ENCODE data around the gene SHD. TPM values are rescaled to one million over a fixed set of nuclear protein-coding genes. Genes with fewer than 3 reads are reported as not detected.

Gene SHD
- total RNA-seq, 1 experiment from 2014 or later = 4.4 TPM

GRCh38 chr19:4295972-4296771 is 17.1 kb downstream of the SHD start:
- Histone ChIP-seq H2BK120ac (ENCODE audit: low read depth, low read length, poor library complexity, severe bottlenecking) (no peak overlapping the region), H3K4ac (ENCODE audit: low read depth, low read length) (no peak overlapping the region), H3K56ac (ENCODE audit: insufficient read length, low read depth, low read length) (no peak overlapping the region), H2AK5ac (ENCODE audit: insufficient read length, low read length) (no peak overlapping the region), H3K9me3 (ENCODE audit: control insufficient read depth, low read depth, low read length) (no peaks in the 10 kb centered on the region), H3K23ac (ENCODE audit: insufficient read length, low read depth, low read length) (no peak overlapping the region), H4K5ac (ENCODE audit: insufficient read length, low read depth, low read length) (no peak overlapping the region), H4K8ac (replicated peaks; ENCODE audit: insufficient read length, low read depth, low read length) (no peak overlapping the region), H3K23me2 (ENCODE audit: insufficient read length, low read depth, low read length, poor library complexity, severe bottlenecking) (no peaks in the 10 kb centered on the region), H3K27ac (ENCODE audit: insufficient read length, low read depth, low read length) (no peak overlapping the region), H3K18ac (ENCODE audit: insufficient read length, low read depth, low read length) (no peak overlapping the region), H2BK15ac (ENCODE audit: low read depth, low read length) (no peak overlapping the region), H4K20me1 (ENCODE audit: control insufficient read depth, insufficient read depth, insufficient read length) (no peaks in the 10 kb centered on the region), H3K27me3 (ENCODE audit: insufficient read depth, low read length) (no peaks in the 10 kb centered on the region), H3K79me1 (ENCODE audit: insufficient read depth, low read depth, low read length, poor library complexity, severe bottlenecking) (no peaks in the 10 kb centered on the region), H4K91ac (ENCODE audit: insufficient read length, low read depth, low read length) (no peak overlapping the region), H2BK5ac (ENCODE audit: insufficient read length, low read length) (no peak overlapping the region), H2AFZ (ENCODE audit: low read length) (no peak overlapping the region), H3K79me2 (ENCODE audit: insufficient read depth, low read length) (no peaks in the 10 kb centered on the region), H2BK20ac (ENCODE audit: low read depth, low read length, poor library complexity, severe bottlenecking) (no peak overlapping the region), H3K14ac (ENCODE audit: insufficient read depth, low read length) (no peak overlapping the region), H3K4me2 (ENCODE audit: insufficient read depth, insufficient read length, low read length) (no peak overlapping the region), H3K9ac (ENCODE audit: extremely low read depth, insufficient read length, low read length) (no peak overlapping the region), H3K4me1 (ENCODE audit: insufficient read depth, low read length) (no peaks in the 10 kb centered on the region), H3T11ph (ENCODE audit: low read length) (no peak overlapping the region), H2BK12ac (ENCODE audit: insufficient read length, low read depth, low read length) (no peak overlapping the region)
- DNase-seq = peak; percentile 63
- TF ChIP-seq CTCF (conservative IDR thresholded peaks at IDR 0.05) = no peak
- no peaks in the 10 kb centered on the region for H3K36me3 Mint-ChIP-seq (ENCODE audit: insufficient read depth in 1 of 3, low read depth in 3 of 3)
- no CpG with 5 or more reads among the region's 14 CpGs for WGBS (ENCODE audit: extremely low coverage, insufficient read length, low lambda C conversion rate)
- no peak overlapping the region; a peak in 1 of 7 replicates for H3K27ac Mint-ChIP-seq
- H3K9me3 Mint-ChIP-seq = no peaks in the 10 kb centered on the region; a peak in 1 of 5 replicates
- no peak overlapping the region for H3K4me3 Mint-ChIP-seq
- H3K27me3 Mint-ChIP-seq (ENCODE audit: low read depth) = peaks cover 17% of the 10 kb centered on the region
- peaks cover 5 to 8% of the 10 kb centered on the region in 2 experiments for H3K4me1 Mint-ChIP-seq

Data from H9 (cell line).